ENCODE results near the gene GUCY1A1.

GRCh38 chr4:155688860-155689259 lies 22.2 kb downstream of the GUCY1A1 start:
- TF ChIP-seq CTCF (IDR thresholded peaks at IDR 0.05) (no peak), POLR2A (IDR thresholded peaks at IDR 0.05) (no peak)

Data from right lobe of liver (tissue), 4 donors.